Adrenal gland (tissue), 12 donors: ENCODE results near the gene RUSC2. TPM values are rescaled to one million over a fixed set of nuclear protein-coding genes. Genes with fewer than 3 reads are reported as not detected.

Source experiments
- DNase-seq, 7 donors: peaks; one replicate each; pipeline ENCODE4 v3.0.0-alpha.2; 2019 to 2020
- H3K27ac ChIP-seq, 5 donors: fragments of 200-600 bp; sonication (generic) in 4 of 5; 1 replicate in 3 of 5; 2 replicates in 2 of 5; pipeline versions ENCODE4 v1.5.1 to v1.8.0; 2016 to 2020; ENCODE audit warnings: mild to moderate bottlenecking in 1 of 5
- H3K27me3 ChIP-seq: fragments of 200-600 bp; 2 replicates; pipeline ENCODE4 v1.8.0; 2021
- H3K36me3 ChIP-seq, 2 donors: fragments of 200-600 bp; replicated peaks in 1 of 2; 1 replicate in 1 of 2; 2 replicates in 1 of 2; pipeline versions ENCODE4 v1.5.1 to v1.8.0; 2018 to 2022
- H3K4me1 ChIP-seq, 2 donors: fragments of 200-600 bp; replicated peaks in 1 of 2; 1 replicate in 1 of 2; 2 replicates in 1 of 2; pipeline versions ENCODE4 v1.5.1 to v1.8.0; 2018 to 2021
- H3K4me3 ChIP-seq, 4 donors: fragments of 200-600 bp; sonication (generic) in 3 of 4; one replicate each; pipeline ENCODE4 v1.5.1; 2016 to 2018
- H3K9me3 ChIP-seq, 3 donors: fragments of 200-600 bp; sonication (generic) in 1 of 3; replicated peaks in 1 of 3; 1 replicate in 2 of 3; 2 replicates in 1 of 3; pipeline versions ENCODE4 v1.5.1 to v1.8.0; 2016 to 2021
- POLR2A ChIP-seq, 2 donors: fragments of 450-650 bp; IDR thresholded peaks; one replicate each; pipeline ENCODE4 v1.6.1; 2017; ENCODE audit warnings: antibody characterized with exemption in 2 of 2, mild to moderate bottlenecking in 2 of 2, moderate library complexity in 1 of 2
- WGBS, 4 donors: extraction: QIAGEN DNeasy Blood & Tissue Kit in 2 of 4; methylation state at CpG; one replicate each; pipeline versions ENCODE4 v1.1.5 to v1.1.7; 2013 to 2017; 5-methylcytosine and 5-hydroxymethylcytosine counted together
- intact Hi-C, 2 donors: fragments of 100-400 bp; cut with DNase I; formaldehyde crosslinking; loops; one replicate each; pipeline versions ENCODE4 v1.14.1 to v1.15.0; 2022 to 2023
- polyA plus RNA-seq, 3 donors: library from polyadenylated mRNA; stranded (reverse); fragments of 200-250 nt in 2 of 3; fragments of 350-450 nt in 1 of 3; fragmentation: Illumina TruSeq in 1 of 3; extraction: RNeasy Lipid Tissue Mini Kit (QIAGEN cat#74804) in 1 of 3; gene quantifications; one replicate each; pipeline ENCODE4 v1.2.3, GENCODE V29; 2013 to 2014
- total RNA-seq, 9 donors: library from RNA; depleted of rRNA in 4 of 9; stranded (reverse); fragments of >200 nt in 4 of 9; fragments of 120-200 nt in 1 of 9; fragmentation: NEBNext Ultra II Directional in 1 of 9; extraction: Animal tissue kit (Norgen Biotek cat#: 25700) in 1 of 9; gene quantifications; one replicate each; pipeline versions ENCODE4 v1.1.0 to v1.2.4, GENCODE V29; 2013 to 2023
- TF ChIP-seq, protein P1 (sequence below), 6 experiments: fragments of 450-650 bp in 4 of 6; fragments of 200-600 bp in 2 of 6; sonication (generic) in 1 of 6; IDR thresholded peaks; 1 replicate in 5 of 6; 2 replicates in 1 of 6; pipeline versions ENCODE4 v1.5.1 to v1.8.0; 2016 to 2021; ENCODE audit warnings: antibody characterized with exemption in 6 of 6, mild to moderate bottlenecking in 2 of 6, moderate library complexity in 1 of 6
- donor health status: healthy with polysubstance abuse.
- donor health status: Bipolar disorder and iron deficiency.
- donor health status: DM: yes; HTN: yes; CAD: no.
- donor health status: DM: no; HTN: no; CAD: no.
- donor health status: DM: no; HTN: no; CAD: no.
- donor health status: DM: yes; HTN: yes; CAD: no.

The RUSC2 gene
- total and polyA plus RNA-seq, 12 donors: 5.9 to 66.8 (median 31.2) TPM

DNA sequence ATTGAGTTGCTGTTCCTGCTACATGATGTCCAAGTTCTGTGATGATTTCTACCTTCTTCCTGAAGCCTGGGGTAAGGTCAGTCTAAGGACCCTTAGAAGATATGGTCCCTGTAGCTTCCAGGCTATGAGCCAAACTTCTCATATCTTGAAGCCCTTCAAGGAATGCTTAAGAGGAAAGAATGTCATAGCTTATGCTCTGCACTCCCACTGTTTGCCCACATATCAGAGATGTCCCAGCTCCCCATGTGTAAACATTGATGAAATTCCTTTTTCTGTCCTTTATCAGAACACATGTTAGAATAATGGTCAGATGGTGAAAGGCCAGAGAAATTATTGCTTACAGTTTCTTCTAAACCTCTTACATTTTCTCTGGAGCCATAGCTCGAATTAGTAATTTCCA is 41.4 kb upstream of the RUSC2 start:
- TF ChIP-seq, protein P1, sequence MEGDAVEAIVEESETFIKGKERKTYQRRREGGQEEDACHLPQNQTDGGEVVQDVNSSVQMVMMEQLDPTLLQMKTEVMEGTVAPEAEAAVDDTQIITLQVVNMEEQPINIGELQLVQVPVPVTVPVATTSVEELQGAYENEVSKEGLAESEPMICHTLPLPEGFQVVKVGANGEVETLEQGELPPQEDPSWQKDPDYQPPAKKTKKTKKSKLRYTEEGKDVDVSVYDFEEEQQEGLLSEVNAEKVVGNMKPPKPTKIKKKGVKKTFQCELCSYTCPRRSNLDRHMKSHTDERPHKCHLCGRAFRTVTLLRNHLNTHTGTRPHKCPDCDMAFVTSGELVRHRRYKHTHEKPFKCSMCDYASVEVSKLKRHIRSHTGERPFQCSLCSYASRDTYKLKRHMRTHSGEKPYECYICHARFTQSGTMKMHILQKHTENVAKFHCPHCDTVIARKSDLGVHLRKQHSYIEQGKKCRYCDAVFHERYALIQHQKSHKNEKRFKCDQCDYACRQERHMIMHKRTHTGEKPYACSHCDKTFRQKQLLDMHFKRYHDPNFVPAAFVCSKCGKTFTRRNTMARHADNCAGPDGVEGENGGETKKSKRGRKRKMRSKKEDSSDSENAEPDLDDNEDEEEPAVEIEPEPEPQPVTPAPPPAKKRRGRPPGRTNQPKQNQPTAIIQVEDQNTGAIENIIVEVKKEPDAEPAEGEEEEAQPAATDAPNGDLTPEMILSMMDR (IDR thresholded peaks at IDR 0.05): no peak
- TF ChIP-seq POLR2A (IDR thresholded peaks at IDR 0.05): no peak
- 26 to 52% (median 49%) methylated on average over 1 of the region's 1 CpG for WGBS, 4 donors
- Histone ChIP-seq H3K4me1 (no peaks in the 10 kb centered on the region), H3K27me3 (no peaks in the 10 kb centered on the region), H3K9me3 (no peaks in the 10 kb centered on the region), H3K36me3 (no peaks in the 10 kb centered on the region), H3K4me3 (no peak overlapping the region), H3K27ac (no peak overlapping the region)
- intact Hi-C loops: no loop called here
- DNase-seq: no peak

DNA sequence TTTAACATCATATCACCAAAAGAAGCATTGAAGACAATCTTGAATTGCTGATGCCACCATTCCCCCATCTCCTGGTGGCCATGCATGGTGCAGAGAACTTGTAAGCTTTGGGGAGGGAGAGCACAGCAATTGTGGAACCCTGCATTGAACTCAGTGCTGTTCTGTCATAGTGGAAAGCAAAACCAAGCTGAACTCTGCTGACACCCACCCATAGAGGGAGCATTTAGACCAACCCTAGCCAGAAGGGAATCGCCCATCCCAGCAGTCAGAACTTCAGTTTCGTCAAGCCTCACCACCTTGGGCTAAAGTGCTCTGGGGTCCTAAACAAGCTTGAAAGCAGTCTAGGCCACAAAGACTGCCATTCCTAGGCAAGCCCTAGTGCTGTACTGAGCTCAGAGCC is 37.4 kb upstream of the RUSC2 start:
- Histone ChIP-seq H3K9me3 (no peaks in the 10 kb centered on the region), H3K36me3 (no peaks in the 10 kb centered on the region), H3K4me3 (no peak overlapping the region), H3K27me3 (no peaks in the 10 kb centered on the region), H3K27ac (no peak overlapping the region), H3K4me1 (no peaks in the 10 kb centered on the region)
- DNase-seq: no peak
- 83 to 100% (median 91%) methylated on average over 1 to 2 of the region's 2 CpGs for WGBS, 4 donors
- TF ChIP-seq POLR2A (IDR thresholded peaks at IDR 0.05): no peak
- TF ChIP-seq, protein P1 (IDR thresholded peaks at IDR 0.05): no peak
- intact Hi-C loops: no loop called here

DNA sequence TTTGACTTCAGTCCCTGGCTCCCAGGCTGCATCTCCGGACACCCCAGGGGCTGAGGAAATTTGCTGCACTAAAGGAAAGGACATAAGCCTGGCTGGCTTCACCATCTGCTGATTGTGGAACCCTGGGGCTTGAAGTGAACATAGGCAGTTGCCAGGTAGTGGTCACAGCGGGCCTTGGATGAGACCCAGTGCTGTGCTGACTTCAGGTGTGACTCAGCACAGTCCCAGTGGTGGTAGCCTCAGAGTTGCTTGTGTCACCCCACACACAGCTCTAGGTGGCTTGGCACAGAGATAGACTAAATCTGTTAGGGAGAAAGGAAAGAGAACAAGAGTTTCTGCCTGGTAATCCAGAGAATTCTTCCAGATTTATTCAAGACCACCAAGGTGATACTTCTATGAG is 36.1 kb upstream of the RUSC2 start:
- H3K36me3 ChIP-seq: no peaks in the 10 kb centered on the region
- 82 to 94% (median 86%) methylated on average over 2 of the region's 2 CpGs for WGBS, 4 donors
- H3K9me3 ChIP-seq: no peaks in the 10 kb centered on the region
- TF ChIP-seq, protein P1 (IDR thresholded peaks at IDR 0.05): no peak
- TF ChIP-seq POLR2A (IDR thresholded peaks at IDR 0.05): no peak
- H3K27me3 ChIP-seq: no peaks in the 10 kb centered on the region
- intact Hi-C loops: no loop called here
- H3K4me1 ChIP-seq: no peaks in the 10 kb centered on the region
- H3K27ac ChIP-seq: no peak overlapping the region
- DNase-seq: no peak
- H3K4me3 ChIP-seq: no peak overlapping the region

DNA sequence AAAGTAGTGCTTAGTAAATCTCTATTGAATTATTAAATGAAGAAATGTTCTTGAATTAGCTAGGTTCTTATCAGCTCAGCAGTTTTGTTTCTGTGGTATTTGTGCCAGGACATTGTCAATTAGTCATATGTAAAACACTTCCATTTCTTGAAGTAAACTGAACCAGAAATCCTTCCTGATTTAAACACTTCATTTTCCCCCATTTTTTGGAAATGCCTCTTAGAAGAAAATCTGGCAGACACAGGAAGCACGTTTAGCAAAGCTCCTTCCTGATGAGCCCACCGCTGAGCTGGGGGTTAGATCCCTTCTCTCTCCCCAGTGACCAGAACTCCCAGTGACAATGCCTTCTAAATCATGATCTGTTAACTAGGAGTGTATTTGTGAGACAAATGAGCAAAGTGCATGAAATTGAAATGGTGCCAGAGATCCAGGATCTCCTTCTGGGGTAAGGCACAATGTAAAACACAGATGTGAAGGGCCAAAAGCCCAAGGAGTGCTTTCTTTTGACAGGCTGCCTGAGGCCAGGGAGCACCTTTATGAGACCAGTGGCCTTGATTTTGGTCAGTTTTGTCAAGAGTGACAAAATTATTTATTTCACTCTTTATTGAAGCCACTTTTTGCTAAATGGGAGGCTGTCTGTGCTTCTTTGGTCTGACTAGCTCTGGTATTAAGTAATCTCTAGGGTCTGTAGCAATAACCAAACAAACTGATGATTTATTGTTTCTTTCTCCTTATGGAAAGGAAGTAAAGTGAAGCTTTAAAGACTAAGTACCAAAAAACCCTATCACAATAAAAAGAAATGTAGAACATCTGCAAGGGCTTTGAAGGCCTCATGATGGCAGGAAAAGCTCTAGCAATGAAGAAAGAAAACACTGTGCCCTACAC is 25.5 kb upstream of the RUSC2 start:
- DNase-seq: no peak
- Histone ChIP-seq H3K36me3 (no peaks in the 10 kb centered on the region), H3K27ac (peak overlapping the region in 2 of 5 donors; percentile 43 to 70), H3K9me3 (no peaks in the 10 kb centered on the region), H3K4me3 (no peak overlapping the region), H3K27me3 (no peaks in the 10 kb centered on the region), H3K4me1 (peaks cover 8 to 13% of the 10 kb centered on the region in 2 donors)
- 25 to 39% (median 34%) methylated on average over 2 of the region's 2 CpGs for whole genome bisulfite sequencing, 4 donors
- intact Hi-C loops: no loop called here
- TF ChIP-seq POLR2A (IDR thresholded peaks at IDR 0.05): no peak
- TF ChIP-seq, protein P1 (IDR thresholded peaks at IDR 0.05): no peak
